GM06990 (cell line): ENCODE results near the gene CNGA1.

Source experiments
- DNase-seq: peaks from one replicate; pipeline ENCODE4 v3.0.0-alpha.2; 2011; ENCODE audit not compliant: insufficient read length; ENCODE audit errors: extremely low read depth
- H3K27me3 ChIP-seq: replicated peaks from 2 replicates; pipeline ENCODE4 v1.6.0; 2011; ENCODE audit warnings: low read length; ENCODE audit not compliant: control insufficient read depth, insufficient read depth
- H3K36me3 ChIP-seq: 2 replicates; pipeline ENCODE4 v1.5.1; 2011; ENCODE audit warnings: low read length; ENCODE audit not compliant: control insufficient read depth, insufficient read depth
- H3K4me3 ChIP-seq: replicated peaks from 2 replicates; pipeline ENCODE4 v1.5.1; 2011; ENCODE audit warnings: low read depth, mild to moderate bottlenecking, control low read depth, low read length
- CTCF ChIP-seq: IDR thresholded peaks from 2 replicates; pipeline ENCODE4 v1.5.1; 2011; ENCODE audit warnings: low read length, control low read depth, mild to moderate bottlenecking, inconsistent platforms; ENCODE audit not compliant: insufficient read depth, poor library complexity, severe bottlenecking

The CNGA1 gene

GRCh38 chr4:47990145-47990544, 26.3 kb downstream of the CNGA1 start:
- DNase-seq: no peak
- H3K27me3 ChIP-seq: no peaks in the 10 kb centered on the region
- H3K4me3 ChIP-seq: no peak overlapping the region
- H3K36me3 ChIP-seq: no peaks in the 10 kb centered on the region
- TF ChIP-seq CTCF: no peak

GRCh38 chr4:47974566-47974965, 41.9 kb downstream of the CNGA1 start:
- no peaks in the 10 kb centered on the region for H3K36me3 ChIP-seq
- no peaks in the 10 kb centered on the region for H3K27me3 ChIP-seq
- no peak overlapping the region for H3K4me3 ChIP-seq
- no peak for TF ChIP-seq CTCF
- no peak for DNase-seq

- Histone ChIP-seq H3K36me3 (no peaks in the 10 kb centered on the region), H3K4me3 (no peak overlapping the region), H3K27me3 (no peaks in the 10 kb centered on the region)
- DNase-seq: no peak
- TF ChIP-seq CTCF: no peak
Observed at GRCh38 chr4:47972721-47973120, 43.8 kb downstream of the CNGA1 start.

GRCh38 chr4:47972181-47972580, 44.3 kb downstream of the CNGA1 start:
- Histone ChIP-seq H3K27me3 (no peaks in the 10 kb centered on the region), H3K36me3 (no peaks in the 10 kb centered on the region), H3K4me3 (no peak overlapping the region)
- TF ChIP-seq CTCF: no peak
- no peak for DNase-seq

GRCh38 chr4:47968847-47969246, 47.6 kb downstream of the CNGA1 start:
- Histone ChIP-seq H3K4me3 (no peak overlapping the region), H3K27me3 (no peaks in the 10 kb centered on the region), H3K36me3 (no peaks in the 10 kb centered on the region)
- no peak for DNase-seq
- TF ChIP-seq CTCF: no peak

- TF ChIP-seq CTCF: no peak
- no peaks in the 10 kb centered on the region for H3K27me3 ChIP-seq
- H3K36me3 ChIP-seq: no peaks in the 10 kb centered on the region
- DNase-seq: no peak
- no peak overlapping the region for H3K4me3 ChIP-seq
Observed at GRCh38 chr4:47954677-47955076, 61.8 kb downstream of the CNGA1 start.
